AG10803 (cell line): ENCODE results near the gene GNG3.
"Not testable (repeated sequence)": the region's sequence is repeated elsewhere in the genome, so short reads cannot be mapped to it uniquely, and the experiment has no call there.

Experiments
- DNase-seq: peaks from one replicate; pipeline ENCODE4 v3.0.0; 2010; ENCODE audit warnings: low read depth
- H3K4me3 ChIP-seq: 2 replicates; pipeline ENCODE4 v1.5.1; 2011; ENCODE audit warnings: mild to moderate bottlenecking, low read length, control low read depth
- CTCF ChIP-seq: conservative IDR thresholded peaks from 2 replicates; pipeline ENCODE4 v1.5.1; 2011; ENCODE audit warnings: mild to moderate bottlenecking, low read length, control low read depth, inconsistent platforms

The GNG3 gene

GRCh38 chr11:62727165-62727871, 19.8 kb downstream of the GNG3 start, which contains the start of gene HNRNPUL2:
TSS of gene HNRNPUL2 (minus strand) at chr11:62727457. CDS start at chr11:62727156, 301 bp downstream.
- peak; percentile 99 for DNase-seq
- TF ChIP-seq CTCF = peak; percentile 38
- H3K4me3 ChIP-seq = peak within 1 kb of the TSS; percentile 99

- peak; percentile 97 for DNase-seq
- TF ChIP-seq CTCF = no peak
Observed at GRCh38 chr11:62727872-62728170, 20.3 kb downstream of the GNG3 start.

GRCh38 chr11:62728171-62728988, 20.9 kb downstream of the GNG3 start, which contains the start of gene TTC9C:
TSS of gene TTC9C (plus strand) at chr11:62728486. CDS start at chr11:62728849, 363 bp downstream.
- H3K4me3 ChIP-seq = peak within 1 kb of the TSS; percentile 99
- no peak for TF ChIP-seq CTCF
- peak; percentile 87 for DNase-seq

More at GRCh38 chr11:62727872-62728170, 20.3 kb downstream of the GNG3 start:
- H3K4me3 ChIP-seq = peak overlapping the region; percentile 97

- peak overlapping the region; percentile 97 for H3K4me3 ChIP-seq
- DNase-seq = not testable (repeated sequence)
Observed at GRCh38 chr11:62730076-62730475, 22.6 kb downstream of the GNG3 start.

- DNase-seq = peak; percentile 48
- TF ChIP-seq CTCF = peak; percentile 32; the same call in 1 of the 2 replicates
- H3K4me3 ChIP-seq = no peak overlapping the region
Observed at GRCh38 chr11:62732830-62733229, 25.4 kb downstream of the GNG3 start.

- H3K4me3 ChIP-seq = no peak overlapping the region
- no peak for DNase-seq
- no peak for TF ChIP-seq CTCF
Observed at GRCh38 chr11:62737196-62737595, 29.7 kb downstream of the GNG3 start.

- TF ChIP-seq CTCF = no peak
- DNase-seq = no peak
- no peak overlapping the region for H3K4me3 ChIP-seq
Observed at GRCh38 chr11:62747475-62748160, 40.1 kb downstream of the GNG3 start.

GRCh38 chr11:62749931-62750330, 42.5 kb downstream of the GNG3 start:
- H3K4me3 ChIP-seq, DNase-seq: not testable (repeated sequence)
